ENCODE results near the gene IPO4.

IPO4 gene

GRCh38 chr14:24178399-24179178 lies 10.0 kb downstream of the IPO4 start:
- H3K36me3 ChIP-seq (ENCODE audit: insufficient read depth, low read length) = peaks cover 54% of the 10 kb centered on the region
- peaks cover 11% of the 10 kb centered on the region for H3K4me1 ChIP-seq (ENCODE audit: insufficient read depth, low read length)
- H3K27ac ChIP-seq (ENCODE audit: low read depth, low read length) = no peak overlapping the region
- H3K9me3 ChIP-seq (ENCODE audit: low read length) = no peaks in the 10 kb centered on the region
- H3K4me3 ChIP-seq (ENCODE audit: low read depth in 1 of 2, low read length in 2 of 2) = no peak overlapping the region
- H3K27me3 ChIP-seq (ENCODE audit: control insufficient read depth in 1 of 2, insufficient read depth in 2 of 2, low read length in 2 of 2) = no peaks in the 10 kb centered on the region
- no peak overlapping the region for H3K9ac ChIP-seq (ENCODE audit: low read length)

DNA sequence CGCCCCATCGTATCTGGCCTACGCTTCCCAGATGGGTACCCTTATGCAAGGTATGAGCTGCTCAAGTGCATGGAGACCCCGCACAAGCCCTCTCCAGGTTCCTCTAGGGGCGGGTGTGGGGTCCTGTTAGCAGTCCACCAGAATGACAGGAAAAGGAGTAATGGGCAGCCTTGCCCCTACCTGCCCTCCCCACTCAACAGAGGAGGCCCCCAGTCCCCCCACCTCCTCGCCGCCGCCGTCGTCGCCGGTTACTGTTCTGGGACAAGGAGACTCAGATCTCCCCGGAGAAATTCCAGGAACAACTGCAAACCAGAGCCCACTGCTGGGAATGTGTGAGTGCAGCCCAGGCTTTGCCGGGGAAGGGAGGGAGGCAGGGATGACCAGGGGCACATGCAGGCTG lies 10.7 kb downstream of the IPO4 start:
- Histone ChIP-seq H3K27ac (ENCODE audit: low read depth, low read length) (no peak overlapping the region), H3K4me3 (ENCODE audit: low read depth in 1 of 2, low read length in 2 of 2) (no peak overlapping the region), H3K9me3 (ENCODE audit: low read length) (no peaks in the 10 kb centered on the region), H3K27me3 (ENCODE audit: control insufficient read depth in 1 of 2, insufficient read depth in 2 of 2, low read length in 2 of 2) (no peaks in the 10 kb centered on the region), H3K36me3 (ENCODE audit: insufficient read depth, low read length) (peaks cover 48% of the 10 kb centered on the region), H3K4me1 (ENCODE audit: insufficient read depth, low read length) (peaks cover 11% of the 10 kb centered on the region), H3K9ac (ENCODE audit: low read length) (no peak overlapping the region)

DNA sequence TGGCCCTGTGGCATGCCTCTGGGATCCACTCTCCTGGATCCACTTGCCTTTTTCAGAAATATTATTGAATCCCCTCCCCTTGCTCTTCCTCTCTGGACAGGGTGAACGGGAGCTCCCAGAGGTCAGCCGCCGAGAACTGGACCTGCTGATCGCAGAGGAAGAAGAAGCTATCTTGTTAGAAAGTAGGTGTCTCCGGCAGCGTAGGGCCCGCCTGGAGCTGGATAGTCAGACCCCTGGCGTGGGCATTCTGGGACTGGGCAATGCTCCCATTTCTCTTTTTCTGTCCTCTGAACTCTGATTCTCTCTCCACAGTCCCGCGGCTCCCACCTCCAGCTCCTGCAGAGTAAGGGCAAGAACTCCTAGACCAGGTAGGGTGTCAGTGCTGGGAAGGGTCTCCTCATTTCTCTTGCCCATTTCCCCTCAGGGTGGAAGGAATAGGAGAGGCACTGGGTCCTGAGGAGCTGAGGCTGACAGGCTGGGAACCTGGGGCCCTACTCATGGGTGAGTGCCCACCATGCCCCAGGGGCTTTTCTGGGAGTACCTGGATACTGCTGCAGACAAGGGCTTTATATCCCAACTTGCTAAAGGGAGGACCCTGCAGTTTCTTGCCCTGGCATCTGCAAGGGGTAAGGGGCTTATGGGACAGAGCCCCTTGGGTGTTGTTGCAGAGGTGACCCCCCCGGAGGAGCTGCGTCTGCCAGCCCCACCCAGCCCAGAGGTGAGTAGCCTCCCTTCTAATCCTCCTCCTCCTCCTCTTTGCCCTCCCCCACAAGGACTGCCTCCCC lies 11.4 kb downstream of the IPO4 start:
- Histone ChIP-seq H3K4me1 (ENCODE audit: insufficient read depth, low read length) (peaks cover 11% of the 10 kb centered on the region), H3K9ac (ENCODE audit: low read length) (no peak overlapping the region), H3K27me3 (ENCODE audit: control insufficient read depth in 1 of 2, insufficient read depth in 2 of 2, low read length in 2 of 2) (no peaks in the 10 kb centered on the region), H3K4me3 (ENCODE audit: low read depth in 1 of 2, low read length in 2 of 2) (no peak overlapping the region), H3K9me3 (ENCODE audit: low read length) (no peaks in the 10 kb centered on the region), H3K27ac (ENCODE audit: low read depth, low read length) (no peak overlapping the region), H3K36me3 (ENCODE audit: insufficient read depth, low read length) (peaks cover 42% of the 10 kb centered on the region)

DNA sequence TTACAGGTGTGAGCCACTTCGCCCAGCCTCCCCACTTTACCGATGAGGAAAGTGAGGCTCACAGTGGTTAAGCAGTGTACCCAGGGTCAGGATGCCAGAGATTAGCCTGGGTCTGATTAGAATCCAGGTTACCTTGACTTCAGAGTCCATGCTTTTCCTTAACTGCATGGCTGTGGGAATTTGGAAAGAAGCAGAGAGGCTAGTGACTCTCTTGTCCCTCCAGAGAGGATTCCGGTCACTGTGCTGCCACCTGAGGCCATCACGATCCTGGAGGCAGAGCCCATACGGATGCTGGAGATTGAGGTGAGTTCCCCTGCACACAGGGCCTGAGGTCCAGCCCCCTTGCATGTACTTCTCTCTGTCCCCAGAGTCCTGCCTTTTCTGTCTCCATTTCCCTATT lies 12.0 kb downstream of the IPO4 start:
- Histone ChIP-seq H3K9ac (ENCODE audit: low read length) (no peak overlapping the region), H3K4me1 (ENCODE audit: insufficient read depth, low read length) (peaks cover 11% of the 10 kb centered on the region), H3K27ac (ENCODE audit: low read depth, low read length) (no peak overlapping the region), H3K9me3 (ENCODE audit: low read length) (no peaks in the 10 kb centered on the region), H3K4me3 (ENCODE audit: low read depth in 1 of 2, low read length in 2 of 2) (no peak overlapping the region), H3K27me3 (ENCODE audit: control insufficient read depth in 1 of 2, insufficient read depth in 2 of 2, low read length in 2 of 2) (no peaks in the 10 kb centered on the region), H3K36me3 (ENCODE audit: insufficient read depth, low read length) (peaks cover 37% of the 10 kb centered on the region)

DNA sequence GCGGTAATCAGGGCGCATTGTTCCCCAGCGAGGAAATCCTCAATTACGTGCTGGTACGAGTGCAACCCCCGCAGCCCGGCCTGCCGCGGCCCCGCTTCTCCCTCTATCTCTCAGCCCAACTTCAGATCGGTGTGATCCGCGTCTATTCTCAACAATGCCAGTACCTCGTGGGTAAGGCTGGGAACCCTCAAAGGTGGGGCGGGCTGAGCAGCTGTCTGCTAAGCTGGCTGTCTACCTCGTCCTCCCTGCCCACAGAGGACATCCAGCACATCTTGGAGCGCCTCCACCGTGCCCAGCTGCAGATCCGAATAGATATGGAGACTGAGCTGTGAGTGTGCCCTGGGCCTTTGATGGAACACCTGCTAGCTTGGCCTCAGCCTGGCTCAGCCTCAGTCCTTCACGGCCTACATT lies 15.7 kb downstream of the IPO4 start:
- Histone ChIP-seq H3K27me3 (ENCODE audit: control insufficient read depth in 1 of 2, insufficient read depth in 2 of 2, low read length in 2 of 2) (no peaks in the 10 kb centered on the region), H3K36me3 (ENCODE audit: insufficient read depth, low read length) (peaks cover 13% of the 10 kb centered on the region), H3K9ac (ENCODE audit: low read length) (no peak overlapping the region), H3K27ac (ENCODE audit: low read depth, low read length) (peak overlapping the region; percentile 34), H3K4me3 (ENCODE audit: low read depth in 1 of 2, low read length in 2 of 2) (no peak overlapping the region), H3K9me3 (ENCODE audit: low read length) (no peaks in the 10 kb centered on the region), H3K4me1 (ENCODE audit: insufficient read depth, low read length) (no peaks in the 10 kb centered on the region)

GRCh38 chr14:24172261-24172860 lies 16.3 kb downstream of the IPO4 start:
- H3K27me3 ChIP-seq (ENCODE audit: control insufficient read depth in 1 of 2, insufficient read depth in 2 of 2, low read length in 2 of 2) = no peaks in the 10 kb centered on the region
- H3K9ac ChIP-seq (ENCODE audit: low read length) = no peak overlapping the region
- H3K27ac ChIP-seq (ENCODE audit: low read depth, low read length) = peak overlapping the region; percentile 34
- H3K4me1 ChIP-seq (ENCODE audit: insufficient read depth, low read length) = no peaks in the 10 kb centered on the region
- peaks cover 10% of the 10 kb centered on the region for H3K36me3 ChIP-seq (ENCODE audit: insufficient read depth, low read length)
- no peaks in the 10 kb centered on the region for H3K9me3 ChIP-seq (ENCODE audit: low read length)
- peak overlapping the region; percentile 21 to 64 for H3K4me3 ChIP-seq (ENCODE audit: low read depth in 1 of 2, low read length in 2 of 2)

- no peaks in the 10 kb centered on the region for H3K4me1 ChIP-seq (ENCODE audit: insufficient read depth, low read length)
- no peaks in the 10 kb centered on the region for H3K9me3 ChIP-seq (ENCODE audit: low read length)
- peaks cover 6% of the 10 kb centered on the region for H3K36me3 ChIP-seq (ENCODE audit: insufficient read depth, low read length)
- peak within 1 kb of the TSS; percentile 56 for H3K27ac ChIP-seq (ENCODE audit: low read depth, low read length)
- H3K4me3 ChIP-seq (ENCODE audit: low read depth in 1 of 2, low read length in 2 of 2) = peak within 1 kb of the TSS; percentile 21 to 64
- no peaks in the 10 kb centered on the region for H3K27me3 ChIP-seq (ENCODE audit: control insufficient read depth in 1 of 2, insufficient read depth in 2 of 2, low read length in 2 of 2)
- H3K9ac ChIP-seq (ENCODE audit: low read length) = no peak within 1 kb of the TSS
Observed at GRCh38 chr14:24171422-24172260, 17.0 kb downstream of the IPO4 start, which contains the start of gene REC8. Gene REC8, plus strand, starts transcription at chr14:24172080. Its CDS starts 473 bp downstream, at chr14:24172553.

- no peak overlapping the region for H3K27ac ChIP-seq (ENCODE audit: low read depth, low read length)
- peaks cover 9% of the 10 kb centered on the region for H3K4me1 ChIP-seq (ENCODE audit: insufficient read depth, low read length)
- no peaks in the 10 kb centered on the region for H3K9me3 ChIP-seq (ENCODE audit: low read length)
- peaks cover 42% of the 10 kb centered on the region for H3K36me3 ChIP-seq (ENCODE audit: insufficient read depth, low read length)
- no peak overlapping the region for H3K9ac ChIP-seq (ENCODE audit: low read length)
- H3K27me3 ChIP-seq (ENCODE audit: control insufficient read depth in 1 of 2, insufficient read depth in 2 of 2, low read length in 2 of 2) = no peaks in the 10 kb centered on the region
- no peak overlapping the region for H3K4me3 ChIP-seq (ENCODE audit: low read depth in 1 of 2, low read length in 2 of 2)
Observed at GRCh38 chr14:24167469-24168114, 21.0 kb downstream of the IPO4 start.

DNA sequence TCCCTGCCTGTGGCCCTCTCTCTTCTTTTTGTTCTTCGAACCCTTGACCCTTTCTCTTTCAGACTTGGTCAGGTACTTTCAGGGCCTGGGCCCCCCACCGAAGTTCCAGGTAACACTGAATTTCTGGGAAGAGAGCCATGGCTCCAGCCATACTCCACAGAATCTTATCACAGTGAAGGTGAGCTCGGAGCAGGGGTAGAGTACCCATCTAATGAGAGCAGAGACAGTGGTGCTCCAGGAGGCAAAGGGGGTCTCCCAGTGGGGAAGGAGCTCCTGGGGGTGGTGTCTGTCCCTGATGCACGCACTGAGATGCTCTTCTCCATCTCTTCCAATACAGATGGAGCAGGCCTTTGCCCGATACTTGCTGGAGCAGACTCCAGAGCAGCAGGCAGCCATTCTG lies 22.8 kb downstream of the IPO4 start:
- H3K27ac ChIP-seq (ENCODE audit: low read depth, low read length) = no peak overlapping the region
- no peak overlapping the region for H3K9ac ChIP-seq (ENCODE audit: low read length)
- no peaks in the 10 kb centered on the region for H3K27me3 ChIP-seq (ENCODE audit: control insufficient read depth in 1 of 2, insufficient read depth in 2 of 2, low read length in 2 of 2)
- H3K36me3 ChIP-seq (ENCODE audit: insufficient read depth, low read length) = peaks cover 42% of the 10 kb centered on the region
- H3K4me1 ChIP-seq (ENCODE audit: insufficient read depth, low read length) = peaks cover 21% of the 10 kb centered on the region
- H3K9me3 ChIP-seq (ENCODE audit: low read length) = no peaks in the 10 kb centered on the region
- no peak overlapping the region for H3K4me3 ChIP-seq (ENCODE audit: low read depth in 1 of 2, low read length in 2 of 2)

DNA sequence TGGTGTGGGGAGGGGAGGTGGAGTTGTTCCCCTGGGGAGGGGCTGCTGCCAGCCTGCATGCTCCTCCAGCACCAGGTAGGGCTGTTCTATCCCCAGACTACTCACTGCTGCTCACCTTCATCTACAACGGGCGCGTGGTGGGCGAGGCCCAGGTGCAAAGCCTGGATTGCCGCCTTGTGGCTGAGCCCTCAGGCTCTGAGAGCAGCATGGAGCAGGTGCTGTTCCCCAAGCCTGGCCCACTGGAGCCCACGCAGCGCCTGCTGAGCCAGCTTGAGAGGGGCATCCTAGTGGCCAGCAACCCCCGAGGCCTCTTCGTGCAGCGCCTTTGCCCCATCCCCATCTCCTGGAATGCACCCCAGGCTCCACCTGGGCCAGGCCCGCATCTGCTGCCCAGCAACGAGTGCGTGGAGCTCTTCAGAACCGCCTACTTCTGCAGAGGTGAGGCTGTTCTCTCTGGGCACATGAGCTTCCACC lies 24.1 kb downstream of the IPO4 start:
- peaks cover 26% of the 10 kb centered on the region for H3K4me1 ChIP-seq (ENCODE audit: insufficient read depth, low read length)
- no peaks in the 10 kb centered on the region for H3K9me3 ChIP-seq (ENCODE audit: low read length)
- no peak overlapping the region for H3K27ac ChIP-seq (ENCODE audit: low read depth, low read length)
- no peak overlapping the region for H3K9ac ChIP-seq (ENCODE audit: low read length)
- no peak overlapping the region for H3K4me3 ChIP-seq (ENCODE audit: low read depth in 1 of 2, low read length in 2 of 2)
- H3K36me3 ChIP-seq (ENCODE audit: insufficient read depth, low read length) = peaks cover 54% of the 10 kb centered on the region
- H3K27me3 ChIP-seq (ENCODE audit: control insufficient read depth in 1 of 2, insufficient read depth in 2 of 2, low read length in 2 of 2) = no peaks in the 10 kb centered on the region

Measured in muscle layer of colon (tissue), 2 donors.